Calu3 (cell line): ENCODE data around the gene DSCAM. TPM values are rescaled to one million over a fixed set of nuclear protein-coding genes. Genes with fewer than 3 reads are reported as not detected.

Source experiments
- BruUV-seq: library from RNA; stranded (reverse); fragments of 400-500 nt; replicated peaks from 2 replicates; lab custom pipeline; 2021; lab: Mats Ljungman, UMichigan
- CTCF ChIA-PET: fragments of 300-600 bp; sonication (Branson Sonifier 250); formaldehyde crosslinking; loops from one replicate; lab custom pipeline; 2022; ENCODE audit warnings: antibody characterized with exemption; lab: Charles Lee
- DNase-seq: peaks from one replicate; pipeline ENCODE4 v3.0.0; 2022
- H3K27ac Mint-ChIP-seq: one replicate; pipeline ENCODE4 v1.8.0; 2022; ENCODE audit warnings: mixed read lengths; ENCODE audit not compliant: unreplicated experiment
- H3K27me3 Mint-ChIP-seq: one replicate; pipeline ENCODE4 v1.8.0; 2022; ENCODE audit warnings: mixed read lengths; ENCODE audit not compliant: unreplicated experiment
- H3K36me3 Mint-ChIP-seq: one replicate; pipeline ENCODE4 v1.8.0; 2022; ENCODE audit warnings: mild to moderate bottlenecking, moderate library complexity, mixed read lengths; ENCODE audit not compliant: insufficient read depth, unreplicated experiment
- H3K4me1 Mint-ChIP-seq: one replicate; pipeline ENCODE4 v1.8.0; 2022; ENCODE audit warnings: mild to moderate bottlenecking, low read depth, mixed read lengths; ENCODE audit not compliant: unreplicated experiment
- H3K4me3 Mint-ChIP-seq: one replicate; pipeline ENCODE4 v1.8.0; 2022; ENCODE audit warnings: mild to moderate bottlenecking, low read depth, moderate library complexity, mixed read lengths; ENCODE audit not compliant: unreplicated experiment
- H3K9me3 Mint-ChIP-seq: one replicate; pipeline ENCODE4 v1.8.0; 2022; ENCODE audit warnings: low read depth, mixed read lengths; ENCODE audit not compliant: unreplicated experiment
- intact Hi-C: fragments of 100-400 bp; cut with micrococcal nuclease; formaldehyde crosslinking; loops from one replicate; pipeline ENCODE4 v1.10.0; 2022; ENCODE audit not compliant: unreplicated experiment
- total RNA-seq: library from RNA; stranded (reverse); gene quantifications from 2 replicates; pipeline ENCODE4 v1.2.3, GENCODE V29; 2022
- TF ChIP-seq, protein P1 (sequence below): fragments of 200-600 bp; IDR thresholded peaks from one replicate; pipeline ENCODE4 v1.8.0; 2022; ENCODE audit warnings: antibody characterized with exemption; ENCODE audit not compliant: unreplicated experiment

DSCAM gene
- total RNA-seq, 1 experiment from 2014 or later, result not detected

- Mint-ChIP-seq H3K27me3 (no peaks in the 10 kb centered on the region), H3K36me3 (no peaks in the 10 kb centered on the region), H3K27ac (no peak overlapping the region), H3K4me3 (no peak overlapping the region), H3K4me1 (no peaks in the 10 kb centered on the region), H3K9me3 (peaks cover 18% of the 10 kb centered on the region)
- no peak for DNase-seq
- TF ChIP-seq, protein P1, sequence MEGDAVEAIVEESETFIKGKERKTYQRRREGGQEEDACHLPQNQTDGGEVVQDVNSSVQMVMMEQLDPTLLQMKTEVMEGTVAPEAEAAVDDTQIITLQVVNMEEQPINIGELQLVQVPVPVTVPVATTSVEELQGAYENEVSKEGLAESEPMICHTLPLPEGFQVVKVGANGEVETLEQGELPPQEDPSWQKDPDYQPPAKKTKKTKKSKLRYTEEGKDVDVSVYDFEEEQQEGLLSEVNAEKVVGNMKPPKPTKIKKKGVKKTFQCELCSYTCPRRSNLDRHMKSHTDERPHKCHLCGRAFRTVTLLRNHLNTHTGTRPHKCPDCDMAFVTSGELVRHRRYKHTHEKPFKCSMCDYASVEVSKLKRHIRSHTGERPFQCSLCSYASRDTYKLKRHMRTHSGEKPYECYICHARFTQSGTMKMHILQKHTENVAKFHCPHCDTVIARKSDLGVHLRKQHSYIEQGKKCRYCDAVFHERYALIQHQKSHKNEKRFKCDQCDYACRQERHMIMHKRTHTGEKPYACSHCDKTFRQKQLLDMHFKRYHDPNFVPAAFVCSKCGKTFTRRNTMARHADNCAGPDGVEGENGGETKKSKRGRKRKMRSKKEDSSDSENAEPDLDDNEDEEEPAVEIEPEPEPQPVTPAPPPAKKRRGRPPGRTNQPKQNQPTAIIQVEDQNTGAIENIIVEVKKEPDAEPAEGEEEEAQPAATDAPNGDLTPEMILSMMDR, result no peak
- no TSS peak for BruUV-seq
- intact Hi-C loops, result no loop called here
- CTCF ChIA-PET, result no interaction called here
These were observed 223.4 kb downstream of the DSCAM start for GRCh38 chr21:40623528-40623927.

DNA sequence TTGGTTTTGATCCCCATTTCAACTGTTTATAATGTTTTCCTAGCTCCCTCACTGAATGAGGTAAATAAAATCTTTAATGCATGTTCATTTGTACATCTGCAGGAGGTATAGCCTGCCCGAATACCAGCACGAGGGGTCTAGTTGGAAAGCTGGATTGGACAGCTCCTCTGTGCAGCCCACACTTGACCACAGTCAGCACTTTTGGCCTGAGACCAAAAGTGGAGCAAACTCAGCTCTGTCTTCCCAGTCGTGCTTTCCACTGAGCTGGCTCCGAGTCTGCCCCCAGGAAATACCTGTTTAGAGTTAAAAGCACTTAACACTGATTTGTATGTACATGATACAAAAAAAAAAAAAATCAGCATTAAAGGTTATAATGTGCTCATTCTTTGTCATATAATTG is 224.4 kb downstream of the DSCAM start:
- no peak overlapping the region for H3K27ac Mint-ChIP-seq
- intact Hi-C loops, result no loop called here
- TF ChIP-seq, protein P1, result no peak
- no peak overlapping the region for H3K4me3 Mint-ChIP-seq
- DNase-seq, result no peak
- no peaks in the 10 kb centered on the region for H3K4me1 Mint-ChIP-seq
- BruUV-seq, result no TSS peak
- CTCF ChIA-PET, result no interaction called here
- no peaks in the 10 kb centered on the region for H3K27me3 Mint-ChIP-seq
- H3K9me3 Mint-ChIP-seq, result peaks cover 23% of the 10 kb centered on the region
- H3K36me3 Mint-ChIP-seq, result no peaks in the 10 kb centered on the region

DNA sequence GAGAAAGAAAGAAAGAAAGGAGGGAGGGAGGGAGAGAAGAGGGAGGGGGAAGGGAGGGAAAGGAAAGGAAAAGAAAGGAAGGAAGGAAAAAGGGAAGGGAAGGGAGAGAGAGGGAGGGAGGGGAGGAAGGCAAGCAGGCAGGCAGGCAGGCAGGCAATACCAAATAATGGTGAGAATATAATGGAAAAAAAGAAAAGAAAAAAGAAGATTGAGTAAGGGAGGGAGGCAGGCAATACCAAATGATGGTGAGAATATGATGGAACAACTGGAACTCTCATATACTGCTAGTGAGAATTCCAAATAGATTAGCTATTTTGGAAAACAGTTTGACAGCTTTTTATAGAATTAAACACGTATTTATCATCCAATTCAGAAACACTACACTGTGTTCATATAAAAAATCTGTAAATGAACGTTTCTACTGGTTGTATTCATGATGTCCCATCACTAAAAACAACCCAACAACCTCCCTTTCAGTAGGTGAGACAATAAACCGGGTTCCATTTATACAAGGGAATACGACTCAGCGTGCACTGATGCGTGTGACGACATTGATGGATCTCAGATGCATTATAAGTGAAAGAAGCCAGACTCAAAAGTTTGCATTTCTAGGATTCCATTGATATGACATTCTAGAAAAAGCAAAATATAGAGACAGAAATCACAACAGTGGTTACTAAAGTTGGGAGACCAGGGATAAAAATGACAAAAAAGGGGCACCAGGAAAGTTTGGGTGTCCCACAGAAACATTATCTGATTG is 226.4 kb downstream of the DSCAM start:
- Mint-ChIP-seq H3K4me3 (no peak overlapping the region), H3K36me3 (no peaks in the 10 kb centered on the region), H3K27me3 (no peaks in the 10 kb centered on the region), H3K4me1 (no peaks in the 10 kb centered on the region), H3K9me3 (peaks cover 15% of the 10 kb centered on the region), H3K27ac (no peak overlapping the region)
- intact Hi-C loops, result no loop called here
- no peak for DNase-seq
- CTCF ChIA-PET, result no interaction called here
- TF ChIP-seq, protein P1, result no peak
- BruUV-seq, result no TSS peak

DNA sequence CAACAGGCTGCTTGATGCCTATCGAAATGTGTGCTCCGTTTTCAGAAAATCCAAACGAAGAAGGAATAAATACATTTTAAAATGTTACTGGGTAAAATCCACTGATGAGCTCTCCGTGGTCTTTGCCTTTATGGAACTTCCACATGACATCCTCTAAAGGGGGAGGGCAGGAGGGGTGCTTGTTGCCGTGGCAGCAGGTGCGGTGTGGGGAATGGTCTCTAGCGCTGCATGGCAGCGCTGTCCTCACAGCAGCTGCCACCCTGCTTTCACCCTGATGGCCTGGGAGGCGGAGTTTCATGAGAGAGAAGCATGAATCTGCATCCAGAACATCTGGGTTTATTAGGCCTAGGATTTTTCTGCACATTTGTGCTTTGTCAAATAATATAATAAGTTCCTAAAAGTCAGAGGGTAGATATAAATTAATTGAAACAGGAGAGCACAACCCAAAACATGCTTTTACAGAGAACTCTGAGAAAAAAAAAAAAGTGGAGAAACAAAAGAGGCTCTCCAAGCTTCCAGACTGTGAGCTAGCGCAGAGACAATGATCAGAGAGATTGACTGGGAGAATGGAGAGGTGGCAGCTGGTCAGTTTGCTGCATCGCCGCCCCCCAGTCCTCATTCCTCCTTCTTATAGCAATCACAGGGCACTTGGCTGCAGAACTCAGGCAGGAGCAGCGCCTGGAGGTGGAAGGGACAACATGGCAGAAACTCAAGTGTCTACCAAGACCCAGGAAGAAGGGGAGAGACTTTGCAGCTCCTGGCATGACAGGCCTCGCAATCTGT is 228.6 kb downstream of the DSCAM start:
- TF ChIP-seq, protein P1, result no peak
- peaks cover 17% of the 10 kb centered on the region for H3K9me3 Mint-ChIP-seq
- no peak overlapping the region for H3K4me3 Mint-ChIP-seq
- CTCF ChIA-PET, result no interaction called here
- BruUV-seq, result no TSS peak
- H3K27ac Mint-ChIP-seq, result no peak overlapping the region
- no peaks in the 10 kb centered on the region for H3K4me1 Mint-ChIP-seq
- H3K36me3 Mint-ChIP-seq, result no peaks in the 10 kb centered on the region
- no peaks in the 10 kb centered on the region for H3K27me3 Mint-ChIP-seq
- intact Hi-C loops, result no loop called here
- no peak for DNase-seq
